H1 (cell line): ENCODE measurements around the gene COLEC11. TPM values are rescaled to one million over a fixed set of nuclear protein-coding genes. Genes with fewer than 3 reads are reported as not detected.

ENCODE experiments used
- CTCF ChIA-PET: fragments of 300-600 bp; sonication (Branson Sonifier 250); formaldehyde crosslinking; loops from one replicate; lab custom pipeline; 2021; ENCODE audit not compliant: partially characterized antibody; lab: Charles Lee
- POLR2A ChIA-PET: fragments of 300-600 bp; sonication (Branson Sonifier 250); formaldehyde crosslinking; loops from one replicate; lab custom pipeline; 2021; ENCODE audit warnings: inconsistent platforms; ENCODE audit not compliant: partially characterized antibody; lab: Charles Lee
- DNase-seq, 2 experiments: peaks; one replicate each; pipeline versions ENCODE4 v3.0.0 to v3.0.0-alpha.2; 2010 to 2022; ENCODE audit warnings: low spot score in 2 of 2, low read depth in 1 of 2, mixed read lengths in 1 of 2
- FAIRE-seq: peaks from 2 replicates; lab custom pipeline; 2011; peaks lifted over from hg19 to GRCh38; lab: Jason Lieb, UNC
- H2AFZ ChIP-seq: 2 replicates; pipeline ENCODE4 v1.8.1; 2012; ENCODE audit warnings: low read length, inconsistent platforms
- H2AK5ac ChIP-seq: 2 replicates; pipeline ENCODE4 v1.6.1; 2013; ENCODE audit warnings: low read depth, low read length
- H2BK120ac ChIP-seq: replicated peaks from 2 replicates; pipeline ENCODE3; 2013; ENCODE audit warnings: low read depth, low read length, inconsistent platforms
- H2BK12ac ChIP-seq: 2 replicates; pipeline ENCODE4 v1.6.1; 2013; ENCODE audit warnings: low read depth, low read length
- H2BK15ac ChIP-seq: 2 replicates; pipeline ENCODE4 v1.6.1; 2013; ENCODE audit warnings: low read length
- H2BK20ac ChIP-seq: 2 replicates; pipeline ENCODE4 v1.6.1; 2013; ENCODE audit warnings: low read length
- H2BK5ac ChIP-seq: 2 replicates; pipeline ENCODE4 v1.6.1; 2013; ENCODE audit warnings: low read depth, low read length
- H3K14ac ChIP-seq: 2 replicates; pipeline ENCODE4 v1.6.1; 2013; ENCODE audit warnings: inconsistent platforms; ENCODE audit not compliant: insufficient read length
- H3K18ac ChIP-seq: 2 replicates; pipeline ENCODE4 v1.6.1; 2013; ENCODE audit warnings: low read length; ENCODE audit errors: extremely low read depth
- H3K23ac ChIP-seq: 2 replicates; pipeline ENCODE4 v1.6.1; 2013; ENCODE audit warnings: inconsistent platforms; ENCODE audit not compliant: insufficient read length
- H3K23me2 ChIP-seq: 2 replicates; pipeline ENCODE4 v1.6.1; 2013; ENCODE audit warnings: low read depth, low read length
- H3K27ac ChIP-seq: 2 replicates; pipeline ENCODE4 v1.6.1; 2011; ENCODE audit warnings: low read depth, low read length, inconsistent platforms
- H3K27me3 ChIP-seq, 4 experiments: replicated peaks in 1 of 4; 1 replicate in 1 of 4; 2 replicates in 3 of 4; pipeline versions ENCODE4 v1.6.1 to v1.8.1; 2011 to 2013; ENCODE audit warnings: low read length in 3 of 4, mild to moderate bottlenecking in 3 of 4, inconsistent platforms in 2 of 4, mixed read lengths in 2 of 4, moderate library complexity in 1 of 4; ENCODE audit not compliant: control insufficient read depth in 3 of 4, insufficient read depth in 3 of 4; ENCODE audit errors: extremely low read depth in 1 of 4
- H3K36me3 ChIP-seq, 4 experiments: 2 replicates each; pipeline versions ENCODE4 v1.6.1 to v1.8.1; 2011 to 2013; ENCODE audit warnings: mild to moderate bottlenecking in 4 of 4, low read length in 3 of 4, moderate library complexity in 2 of 4, control low read depth in 1 of 4, inconsistent platforms in 1 of 4; ENCODE audit not compliant: insufficient read depth in 4 of 4, control insufficient read depth in 2 of 4
- H3K4ac ChIP-seq: replicated peaks from 2 replicates; pipeline ENCODE3; 2013; ENCODE audit warnings: low read length, low read depth, mixed read lengths, inconsistent platforms; ENCODE audit not compliant: insufficient read length
- H3K4me1 ChIP-seq, 4 experiments: replicated peaks in 1 of 4; 1 replicate in 1 of 4; 2 replicates in 3 of 4; pipeline versions ENCODE4 v1.6.1 to v1.8.1; 2011 to 2013; ENCODE audit warnings: low read length in 3 of 4, inconsistent platforms in 2 of 4, mixed read lengths in 1 of 4; ENCODE audit not compliant: insufficient read depth in 4 of 4, control insufficient read depth in 3 of 4
- H3K4me2 ChIP-seq, 2 experiments: 2 replicates each; pipeline versions ENCODE4 v1.6.1 to v1.8.1; 2011 to 2013; ENCODE audit warnings: low read depth in 2 of 2, low read length in 2 of 2, control low read depth in 1 of 2, inconsistent platforms in 1 of 2, mild to moderate bottlenecking in 1 of 2; ENCODE audit not compliant: insufficient read depth in 1 of 2
- H3K4me3 ChIP-seq, 4 experiments: fragments of 200-600, 300-600 bp in 1 of 4; sonication (generic), shearing (Covaris generic), sonication (Bioruptor Twin) in 1 of 4; 2 replicates each; pipeline versions ENCODE4 v1.5.1 to v1.8.1; 2011 to 2016; ENCODE audit warnings: low read length in 4 of 4, low read depth in 3 of 4, control low read depth in 2 of 4, inconsistent platforms in 2 of 4, mild to moderate bottlenecking in 2 of 4, mixed read lengths in 1 of 4, moderate library complexity in 1 of 4; ENCODE audit not compliant: insufficient read depth in 2 of 4; ENCODE audit errors: extremely low read depth in 1 of 4
- H3K56ac ChIP-seq: replicated peaks from 2 replicates; pipeline ENCODE3; 2013; ENCODE audit warnings: low read depth, mild to moderate bottlenecking, mixed read lengths, low read length, inconsistent platforms; ENCODE audit not compliant: insufficient read length
- H3K79me1 ChIP-seq: 2 replicates; pipeline ENCODE4 v1.6.1; 2013; ENCODE audit warnings: low read depth, low read length, control low read depth
- H3K79me2 ChIP-seq, 2 experiments: 2 replicates each; pipeline versions ENCODE4 v1.6.1 to v1.8.1; 2012 to 2013; ENCODE audit warnings: low read length in 2 of 2, mild to moderate bottlenecking in 2 of 2, inconsistent platforms in 1 of 2; ENCODE audit not compliant: insufficient read depth in 2 of 2, control insufficient read depth in 1 of 2
- H3K9ac ChIP-seq, 4 experiments: replicated peaks in 1 of 4; 1 replicate in 1 of 4; 2 replicates in 3 of 4; pipeline versions ENCODE4 v1.6.1 to v1.8.1; 2011 to 2013; ENCODE audit warnings: low read depth in 3 of 4, low read length in 3 of 4, control low read depth in 2 of 4, mild to moderate bottlenecking in 2 of 4, moderate library complexity in 2 of 4, inconsistent platforms in 1 of 4; ENCODE audit errors: extremely low read depth in 1 of 4
- H3K9me3 ChIP-seq, 2 experiments: 2 replicates each; pipeline versions ENCODE4 v1.6.1 to v1.8.1; 2012 to 2013; ENCODE audit warnings: mild to moderate bottlenecking in 2 of 2, moderate library complexity in 2 of 2, control low read depth in 1 of 2, inconsistent platforms in 1 of 2, low read depth in 1 of 2, low read length in 1 of 2, mixed read lengths in 1 of 2; ENCODE audit not compliant: insufficient read depth in 2 of 2
- H4K20me1 ChIP-seq, 2 experiments: replicated peaks in 1 of 2; 2 replicates each; pipeline versions ENCODE3 to v1.8.1; 2011 to 2013; ENCODE audit warnings: inconsistent platforms in 2 of 2, low read length in 2 of 2, mild to moderate bottlenecking in 1 of 2; ENCODE audit not compliant: insufficient read depth in 2 of 2, control insufficient read depth in 1 of 2
- H4K5ac ChIP-seq: 2 replicates; pipeline ENCODE4 v1.6.1; 2013; ENCODE audit warnings: low read length, low read depth, mixed read lengths, inconsistent platforms; ENCODE audit not compliant: insufficient read length
- H4K8ac ChIP-seq: 2 replicates; pipeline ENCODE4 v1.8.0; 2013; ENCODE audit warnings: mild to moderate bottlenecking, moderate library complexity, low read length, inconsistent platforms; ENCODE audit not compliant: insufficient read depth; ENCODE audit errors: extremely low read depth
- H4K91ac ChIP-seq: replicated peaks from 2 replicates; pipeline ENCODE3; 2013; ENCODE audit warnings: low read length, mixed read lengths, inconsistent platforms; ENCODE audit not compliant: insufficient read length
- BRCA1 ChIP-seq: IDR thresholded peaks from 2 replicates; pipeline ENCODE4 v1.6.1; 2012; ENCODE audit warnings: low read depth, low read length, improper control_type of control experiment
- GABPA ChIP-seq: IDR thresholded peaks from 2 replicates; pipeline ENCODE4 v1.6.1; 2011; ENCODE audit warnings: mild to moderate bottlenecking, low read length, moderate library complexity, borderline replicate concordance; ENCODE audit not compliant: insufficient read depth
- JUND ChIP-seq: IDR thresholded peaks from 2 replicates; pipeline ENCODE4 v1.6.1; 2011; ENCODE audit warnings: mild to moderate bottlenecking, improper control_type of control experiment, low read length
- KDM1A ChIP-seq: fragments of 200-600, 300-600 bp; sonication (generic); IDR thresholded peaks from 2 replicates; pipeline ENCODE4 v1.7.1; 2016; ENCODE audit warnings: mild to moderate bottlenecking, low read length, borderline replicate concordance
- KDM5A ChIP-seq: fragments of 200-600 bp; IDR thresholded peaks from 2 replicates; pipeline ENCODE4 v1.7.1; 2012; ENCODE audit warnings: mild to moderate bottlenecking, low read length, inconsistent platforms, mixed read lengths
- WGBS, 2 experiments: shearing (Covaris generic) in 1 of 2; methylation state at CpG; one replicate each; pipeline versions ENCODE4 v1.1.6 to v1.1.7; 2013 to 2015; ENCODE audit warnings: low lambda C conversion rate in 2 of 2, mixed read lengths in 2 of 2, inconsistent platforms in 1 of 2, low coverage in 1 of 2, missing lambda C conversion rate in 1 of 2; ENCODE audit not compliant: insufficient replicate concordance in 2 of 2, insufficient coverage in 1 of 2, insufficient read length in 1 of 2; ENCODE audit errors: extremely low coverage in 1 of 2, missing lambda C conversion rate in 1 of 2; 5-methylcytosine and 5-hydroxymethylcytosine counted together
- polyA plus RNA-seq, 7 experiments: library from polyadenylated mRNA; depleted of rRNA in 3 of 7; stranded (reverse) in 5 of 7; unstranded in 2 of 7; fragments of >200 nt in 5 of 7; fragments of 200-250 nt in 2 of 7; gene quantifications; 1 replicate in 5 of 7; 2 replicates in 1 of 7; 4 replicates in 1 of 7; pipeline versions ENCODE4 v1.2.1 to v1.2.3, GENCODE V29; 2011 to 2013; ENCODE audit warnings: missing spikeins in 2 of 7, mixed read lengths in 2 of 7
- total RNA-seq: library from RNA; stranded (reverse); fragmentation: NEBNext Ultra II Directional; extraction: Animal tissue kit (Norgen Biotek cat#: 25700); gene quantifications from 2 replicates; pipeline ENCODE4 v1.2.1, GENCODE V29; 2021
- TF ChIP-seq, protein P1 (sequence below): IDR thresholded peaks from 2 replicates; pipeline ENCODE4 v1.6.1; 2011; ENCODE audit warnings: low read depth, mild to moderate bottlenecking, low read length; ENCODE audit not compliant: insufficient read depth

COLEC11 gene
- total and polyA plus RNA-seq, 2 of the 8 experiments (the other 6 are each of a cell fraction or from before 2014, with no cell fraction given) = 0.47 to 0.80 TPM

- 79% methylated on average over 6 of the region's 6 CpGs; no CpG with 5 or more reads in 1 of the 2 experiments for WGBS, 2 experiments
- POLR2A ChIA-PET = interaction anchor here (1.0 to 19.5 kb wide), 2 partner anchors 16 to 22 kb away, joined by 3 to 373 read pairs; partner anchors contain the start of gene RPS7
Measured at GRCh38 chr2:3565117-3565516, 29.8 kb upstream of the COLEC11 start.

More at GRCh38 chr2:3565117-3565516, 29.8 kb upstream of the COLEC11 start:
- no peaks in the 10 kb centered on the region for H3K23me2 ChIP-seq
- H3K36me3 ChIP-seq = peaks cover 0 to 7% (median 0%) of the 10 kb centered on the region in 4 experiments; a peak in 2 of 8 replicates
- no peak overlapping the region for H2AFZ ChIP-seq
- H2BK120ac ChIP-seq = no peak overlapping the region
- no peak overlapping the region for H4K5ac ChIP-seq
- no peak overlapping the region for H3K4me2 ChIP-seq
- no peak overlapping the region for H3K23ac ChIP-seq
- no peak overlapping the region for H3K14ac ChIP-seq
- H3K18ac ChIP-seq = no peak overlapping the region
- H3K79me1 ChIP-seq = no peaks in the 10 kb centered on the region; the same call in 1 of the 2 replicates
- no peak overlapping the region for H3K56ac ChIP-seq
- H3K27ac ChIP-seq = no peak overlapping the region
- H4K91ac ChIP-seq = no peak overlapping the region
- H3K79me2 ChIP-seq = 0 out of 4 replicates have a peak, but pooled peaks cover 0 to 3% of the 10 kb centered on the region in 2 experiments
- no peak overlapping the region for H3K9ac ChIP-seq
- no peak for DNase-seq
- CTCF ChIA-PET = interaction anchor here (1.2 to 1.3 kb wide), 3 partner anchors 9 to 29 kb away, joined by 3 to 4 read pairs (median 3); no protein-coding TSS in a partner anchor
- FAIRE-seq = no peak
- H3K9me3 ChIP-seq = no peaks in the 10 kb centered on the region
- peaks cover 0 to 2% of the 10 kb centered on the region in 2 experiments for H4K20me1 ChIP-seq
- TF ChIP-seq, protein P1, sequence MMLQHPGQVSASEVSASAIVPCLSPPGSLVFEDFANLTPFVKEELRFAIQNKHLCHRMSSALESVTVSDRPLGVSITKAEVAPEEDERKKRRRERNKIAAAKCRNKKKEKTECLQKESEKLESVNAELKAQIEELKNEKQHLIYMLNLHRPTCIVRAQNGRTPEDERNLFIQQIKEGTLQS = no peak
- TF ChIP-seq JUND (no peak), KDM5A (no peak), KDM1A (no peak), GABPA (no peak), BRCA1 (no peak)
- H3K4me1 ChIP-seq = no peaks in the 10 kb centered on the region
- no peak overlapping the region for H3K4me3 ChIP-seq
- no peak overlapping the region for H2BK12ac ChIP-seq
- H2BK20ac ChIP-seq = no peak overlapping the region
- no peak overlapping the region for H2AK5ac ChIP-seq
- H4K8ac ChIP-seq = no peak overlapping the region
- no peak overlapping the region for H3K4ac ChIP-seq
- no peak overlapping the region for H2BK5ac ChIP-seq
- H2BK15ac ChIP-seq = no peak overlapping the region
- no peaks in the 10 kb centered on the region for H3K27me3 ChIP-seq
